Testis (tissue), 3 donors: Measurements from ENCODE around the gene LMOD2. TPM values are rescaled to one million over a fixed set of nuclear protein-coding genes. Genes with fewer than 3 reads are reported as not detected.

Source experiments
- DNase-seq: peaks from one replicate; pipeline ENCODE4 v3.0.0-alpha.2; 2019
- H3K27ac ChIP-seq, 2 donors: fragments of 200-600 bp; sonication (generic); one replicate each; pipeline ENCODE4 v1.5.1; 2019
- H3K27me3 ChIP-seq: fragments of 200-600 bp; sonication (generic); one replicate; pipeline ENCODE4 v1.5.1; 2019
- H3K36me3 ChIP-seq: fragments of 200-600 bp; sonication (generic); one replicate; pipeline ENCODE4 v1.5.1; 2017; ENCODE audit warnings: low read depth; ENCODE audit errors: missing control alignments
- H3K4me1 ChIP-seq: fragments of 200-600 bp; sonication (generic); one replicate; pipeline ENCODE4 v1.5.1; 2019
- H3K4me3 ChIP-seq, 2 donors: fragments of 200-600 bp; sonication (generic); one replicate each; pipeline ENCODE4 v1.5.1; 2017 to 2019
- H3K9me3 ChIP-seq: fragments of 200-600 bp; sonication (generic); one replicate; pipeline ENCODE4 v1.5.1; 2017
- POLR2A ChIP-seq: fragments of 450-650 bp; IDR thresholded peaks from one replicate; pipeline ENCODE4 v1.6.1; 2017; ENCODE audit warnings: antibody characterized with exemption, mild to moderate bottlenecking, moderate library complexity
- WGBS, 2 donors: methylation state at CpG; one replicate each; pipeline ENCODE4 v1.1.5; 2018; 5-methylcytosine and 5-hydroxymethylcytosine counted together
- intact Hi-C: fragments of 100-400 bp; cut with DNase I; formaldehyde crosslinking; loops from one replicate; pipeline ENCODE4 v1.15.1; 2023; ENCODE audit warnings: low total_unique reads
- polyA plus RNA-seq: library from polyadenylated mRNA; stranded (reverse); fragments of 350-450 nt; fragmentation: Illumina TruSeq; extraction: RNeasy Lipid Tissue Mini Kit (QIAGEN cat#74804); gene quantifications from one replicate; pipeline ENCODE4 v1.2.3, GENCODE V29; 2014; ENCODE audit warnings: low read depth, low replicate concordance; ENCODE audit not compliant: insufficient read depth
- total RNA-seq, 2 donors: library from RNA; depleted of rRNA; stranded (reverse); fragments of >200 nt; gene quantifications; one replicate each; pipeline ENCODE4 v1.2.3, GENCODE V29; 2016
- TF ChIP-seq, protein P1 (sequence below), 3 experiments: fragments of 450-650 bp in 2 of 3; fragments of 200-600 bp in 1 of 3; sonication (generic) in 1 of 3; IDR thresholded peaks; one replicate each; pipeline ENCODE4 v1.5.1; 2016 to 2019; ENCODE audit warnings: antibody characterized with exemption in 3 of 3, mild to moderate bottlenecking in 2 of 3, moderate library complexity in 1 of 3

The LMOD2 gene
- total and polyA plus RNA-seq, 3 donors from 2014 or later, result 0.19 to 3.6 (median 0.39) TPM

GRCh38 chr7:123637203-123637602 is 18.5 kb upstream of the LMOD2 start:
- intact Hi-C loops, result no loop called here
- no peaks in the 10 kb centered on the region for H3K36me3 ChIP-seq
- no peak overlapping the region for H3K4me3 ChIP-seq
- H3K27ac ChIP-seq, result no peak overlapping the region
- H3K9me3 ChIP-seq, result no peaks in the 10 kb centered on the region
- H3K4me1 ChIP-seq, result no peaks in the 10 kb centered on the region
- H3K27me3 ChIP-seq, result no peaks in the 10 kb centered on the region
- TF ChIP-seq POLR2A, result no peak
- TF ChIP-seq, protein P1, sequence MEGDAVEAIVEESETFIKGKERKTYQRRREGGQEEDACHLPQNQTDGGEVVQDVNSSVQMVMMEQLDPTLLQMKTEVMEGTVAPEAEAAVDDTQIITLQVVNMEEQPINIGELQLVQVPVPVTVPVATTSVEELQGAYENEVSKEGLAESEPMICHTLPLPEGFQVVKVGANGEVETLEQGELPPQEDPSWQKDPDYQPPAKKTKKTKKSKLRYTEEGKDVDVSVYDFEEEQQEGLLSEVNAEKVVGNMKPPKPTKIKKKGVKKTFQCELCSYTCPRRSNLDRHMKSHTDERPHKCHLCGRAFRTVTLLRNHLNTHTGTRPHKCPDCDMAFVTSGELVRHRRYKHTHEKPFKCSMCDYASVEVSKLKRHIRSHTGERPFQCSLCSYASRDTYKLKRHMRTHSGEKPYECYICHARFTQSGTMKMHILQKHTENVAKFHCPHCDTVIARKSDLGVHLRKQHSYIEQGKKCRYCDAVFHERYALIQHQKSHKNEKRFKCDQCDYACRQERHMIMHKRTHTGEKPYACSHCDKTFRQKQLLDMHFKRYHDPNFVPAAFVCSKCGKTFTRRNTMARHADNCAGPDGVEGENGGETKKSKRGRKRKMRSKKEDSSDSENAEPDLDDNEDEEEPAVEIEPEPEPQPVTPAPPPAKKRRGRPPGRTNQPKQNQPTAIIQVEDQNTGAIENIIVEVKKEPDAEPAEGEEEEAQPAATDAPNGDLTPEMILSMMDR (IDR thresholded peaks at IDR 0.05), result no peak
- WGBS, 2 donors, result 43 to 52% methylated on average over 3 of the region's 3 CpGs
- DNase-seq, result no peak

DNA sequence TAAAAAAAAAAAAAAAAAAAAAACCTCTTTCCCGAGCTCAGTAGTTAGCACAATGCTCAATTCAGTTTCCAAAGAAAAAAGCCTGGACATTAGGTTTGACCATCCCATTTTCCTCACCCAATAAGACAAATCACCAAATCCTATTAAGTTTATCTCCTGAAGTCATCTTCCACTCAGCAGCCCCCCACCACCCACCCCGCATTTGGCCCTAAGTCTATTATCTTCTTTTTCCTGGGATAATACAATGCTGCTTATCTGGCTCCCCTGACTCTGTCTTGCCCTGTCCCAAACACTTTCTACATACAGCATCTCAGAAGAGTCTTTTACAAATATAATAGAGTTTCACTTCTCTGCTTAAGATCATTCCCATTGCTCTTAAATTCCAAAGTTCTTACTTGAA is 17.8 kb upstream of the LMOD2 start:
- no peak for DNase-seq
- TF ChIP-seq POLR2A, result no peak
- TF ChIP-seq, protein P1 (IDR thresholded peaks at IDR 0.05), result no peak
- Histone ChIP-seq H3K27ac (no peak overlapping the region), H3K27me3 (no peaks in the 10 kb centered on the region), H3K4me3 (no peak overlapping the region), H3K36me3 (no peaks in the 10 kb centered on the region), H3K9me3 (no peaks in the 10 kb centered on the region), H3K4me1 (no peaks in the 10 kb centered on the region)
- intact Hi-C loops, result no loop called here
- 82 to 87% methylated on average over 2 of the region's 2 CpGs for WGBS, 2 donors

GRCh38 chr7:123639631-123640030 is 16.0 kb upstream of the LMOD2 start:
- no peak for TF ChIP-seq POLR2A
- TF ChIP-seq, protein P1 (IDR thresholded peaks at IDR 0.05), result no peak
- H3K4me1 ChIP-seq, result peaks cover 4% of the 10 kb centered on the region
- no peaks in the 10 kb centered on the region for H3K27me3 ChIP-seq
- H3K4me3 ChIP-seq, result no peak overlapping the region
- intact Hi-C loops, result no loop called here
- DNase-seq, result no peak
- H3K27ac ChIP-seq, result no peak overlapping the region
- no peaks in the 10 kb centered on the region for H3K36me3 ChIP-seq
- 80 to 89% methylated on average over 2 of the region's 2 CpGs for WGBS, 2 donors
- no peaks in the 10 kb centered on the region for H3K9me3 ChIP-seq

DNA sequence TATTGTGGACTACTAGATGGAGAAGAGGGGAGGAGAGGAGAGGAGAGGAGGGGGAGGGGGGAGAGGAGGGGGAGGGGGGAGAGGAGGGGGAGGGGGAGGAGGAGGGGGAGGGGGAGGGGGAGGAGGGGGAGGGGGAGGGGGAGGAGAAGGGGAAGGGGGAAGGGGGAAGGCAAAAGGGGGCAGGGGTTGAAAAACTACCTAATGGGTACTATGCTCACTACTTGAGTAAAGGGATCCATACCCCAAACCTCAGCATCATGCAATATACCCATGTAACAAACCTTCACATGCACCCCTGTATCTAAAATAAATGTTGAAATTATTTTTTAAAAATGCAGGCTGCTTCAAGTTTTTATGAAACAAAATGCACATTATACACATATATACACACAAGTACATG is 15.1 kb upstream of the LMOD2 start:
- Histone ChIP-seq H3K9me3 (no peaks in the 10 kb centered on the region), H3K4me3 (no peak overlapping the region), H3K27me3 (no peaks in the 10 kb centered on the region), H3K36me3 (no peaks in the 10 kb centered on the region), H3K27ac (no peak overlapping the region), H3K4me1 (peaks cover 9% of the 10 kb centered on the region)
- intact Hi-C loops, result no loop called here
- no peak for DNase-seq
- TF ChIP-seq POLR2A, result no peak

DNA sequence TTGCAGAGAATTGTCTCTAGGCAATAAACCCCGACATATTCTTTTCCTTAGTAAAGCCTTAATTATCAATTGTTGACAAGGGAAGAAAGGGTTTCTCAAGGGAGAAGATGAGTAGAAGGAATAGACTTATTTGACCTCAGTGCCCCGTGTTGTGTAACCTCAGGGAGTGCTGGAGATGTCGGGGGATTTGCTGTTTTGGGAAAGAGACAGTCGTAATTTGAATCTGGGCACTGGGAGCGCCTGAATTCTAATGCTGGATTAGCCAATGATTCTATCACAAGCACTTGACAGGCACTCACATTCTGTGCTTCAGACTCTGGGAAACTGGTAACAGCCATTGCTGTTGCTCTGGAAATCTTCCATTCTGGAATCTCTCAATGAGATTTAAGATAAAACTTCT is 13.8 kb upstream of the LMOD2 start:
- Histone ChIP-seq H3K4me3 (no peak overlapping the region), H3K27me3 (no peaks in the 10 kb centered on the region), H3K4me1 (peaks cover 11% of the 10 kb centered on the region), H3K36me3 (no peaks in the 10 kb centered on the region), H3K27ac (no peak overlapping the region), H3K9me3 (no peaks in the 10 kb centered on the region)
- no peak for TF ChIP-seq POLR2A
- TF ChIP-seq, protein P1 (IDR thresholded peaks at IDR 0.05), result no peak
- 91 to 92% methylated on average over 5 of the region's 5 CpGs for WGBS, 2 donors
- intact Hi-C loops, result no loop called here
- no peak for DNase-seq
